GM19035 (cell line): ENCODE data around the gene MMP28.
A peak's percentile ranks its signal among the peaks of the same experiment; 100 is the strongest.
"Not testable (repeated sequence)": the region's sequence is repeated elsewhere in the genome, so short reads cannot be mapped to it uniquely, and the experiment has no call there.

Experiments used
- ATAC-seq: cut with Tn5 transposase; IDR thresholded peaks from one replicate; pipeline ENCODE4 v1.9.1; 2021; ENCODE audit not compliant: unreplicated experiment

The MMP28 gene

DNA sequence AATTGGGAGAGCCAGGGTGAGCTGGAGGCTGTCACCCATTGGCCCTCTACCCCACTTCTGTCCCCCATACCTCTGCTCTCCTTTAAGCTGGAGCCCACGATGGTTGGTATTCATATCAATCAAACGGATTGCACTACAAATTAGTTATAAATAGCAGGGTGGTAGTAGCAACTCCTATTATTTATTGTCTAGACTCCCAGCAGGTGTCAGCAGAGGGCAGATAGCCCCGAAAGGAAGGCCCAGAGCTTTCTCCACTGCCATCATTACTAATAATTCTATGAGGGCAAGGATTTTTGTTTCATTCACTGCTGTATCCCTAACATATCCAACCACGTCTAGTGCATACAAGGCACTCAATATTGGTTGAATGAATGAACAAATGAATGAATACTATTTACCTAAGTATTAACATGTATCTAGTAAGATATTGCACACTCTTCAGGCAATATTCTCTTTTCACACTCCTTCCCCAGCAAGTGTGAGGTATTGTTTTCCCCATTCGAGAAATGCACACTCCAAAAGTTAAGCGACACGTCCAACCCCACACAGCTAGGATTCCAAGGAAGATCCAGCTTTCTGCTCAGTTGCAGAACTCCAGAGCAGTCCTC, 28.4 kb downstream of the MMP28 start:
- ATAC-seq = no peak

- no peak for ATAC-seq
Observed at GRCh38 chr17:35766489-35766877, 29.0 kb downstream of the MMP28 start.

DNA sequence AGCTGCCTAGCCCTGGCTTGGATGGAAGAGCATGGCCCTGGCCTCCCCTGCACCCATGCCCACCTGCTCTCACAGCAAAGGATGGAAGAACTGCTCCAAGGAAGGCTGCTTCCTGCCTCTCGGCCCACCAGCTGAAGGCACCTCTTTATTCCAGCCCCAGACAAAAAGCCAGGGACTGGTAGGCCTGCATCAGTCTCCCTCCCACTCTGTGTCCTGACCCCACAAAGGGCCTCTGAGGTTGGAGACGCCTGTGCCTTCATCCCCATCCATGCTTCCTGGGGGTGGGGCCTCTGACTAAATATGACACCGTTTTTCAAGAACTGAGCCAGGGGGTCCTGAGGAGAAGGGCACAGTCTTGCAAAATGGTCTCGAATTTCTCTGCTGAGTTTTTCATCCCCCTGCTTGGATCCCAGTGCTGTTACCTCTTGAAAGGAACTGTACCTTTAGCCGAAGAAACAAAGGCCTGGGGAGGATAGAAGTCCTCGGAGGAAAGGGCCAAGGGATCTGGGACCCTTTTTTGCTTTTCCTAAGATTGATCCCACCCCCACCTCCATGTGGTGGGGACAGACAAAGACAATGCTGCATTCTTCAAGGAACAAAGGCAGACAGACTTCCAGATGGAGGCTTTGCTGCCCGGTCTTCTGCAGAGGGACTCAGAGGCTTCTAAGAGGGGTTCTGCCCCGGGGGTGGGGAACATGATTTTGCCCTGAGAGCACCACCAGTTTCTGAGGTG, 29.5 kb downstream of the MMP28 start:
- no peak for ATAC-seq

DNA sequence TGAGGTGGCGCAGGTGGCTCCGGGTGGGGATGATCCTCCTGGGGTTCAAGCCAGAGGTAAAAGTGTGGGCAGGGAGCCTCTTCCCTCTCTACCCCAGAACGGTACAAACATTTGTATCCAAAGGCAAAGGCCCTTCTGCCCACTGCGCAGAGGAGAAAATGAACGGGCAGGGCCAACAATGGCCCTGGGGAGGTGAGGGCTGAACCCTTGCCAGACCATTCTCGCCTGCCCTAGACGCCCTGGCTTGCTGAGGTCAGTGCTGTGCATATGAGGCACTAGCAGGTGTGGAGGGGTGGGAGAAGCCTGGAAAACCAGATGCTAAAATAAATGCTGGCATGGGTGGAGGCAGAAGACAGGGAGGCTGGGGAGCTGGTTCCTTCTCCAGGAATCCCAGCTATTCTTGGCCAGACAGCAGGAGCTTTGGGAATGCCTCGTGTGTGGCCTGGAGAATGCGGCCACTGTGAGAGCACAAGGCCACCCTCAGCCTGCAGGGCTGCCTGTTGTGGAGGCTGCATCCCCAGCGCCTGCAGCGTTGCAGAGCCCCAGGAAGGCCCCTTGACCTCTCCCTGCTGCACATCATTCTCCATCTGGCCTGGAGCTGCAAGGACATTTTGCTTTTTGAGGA, 30.2 kb downstream of the MMP28 start:
- ATAC-seq = no peak

DNA sequence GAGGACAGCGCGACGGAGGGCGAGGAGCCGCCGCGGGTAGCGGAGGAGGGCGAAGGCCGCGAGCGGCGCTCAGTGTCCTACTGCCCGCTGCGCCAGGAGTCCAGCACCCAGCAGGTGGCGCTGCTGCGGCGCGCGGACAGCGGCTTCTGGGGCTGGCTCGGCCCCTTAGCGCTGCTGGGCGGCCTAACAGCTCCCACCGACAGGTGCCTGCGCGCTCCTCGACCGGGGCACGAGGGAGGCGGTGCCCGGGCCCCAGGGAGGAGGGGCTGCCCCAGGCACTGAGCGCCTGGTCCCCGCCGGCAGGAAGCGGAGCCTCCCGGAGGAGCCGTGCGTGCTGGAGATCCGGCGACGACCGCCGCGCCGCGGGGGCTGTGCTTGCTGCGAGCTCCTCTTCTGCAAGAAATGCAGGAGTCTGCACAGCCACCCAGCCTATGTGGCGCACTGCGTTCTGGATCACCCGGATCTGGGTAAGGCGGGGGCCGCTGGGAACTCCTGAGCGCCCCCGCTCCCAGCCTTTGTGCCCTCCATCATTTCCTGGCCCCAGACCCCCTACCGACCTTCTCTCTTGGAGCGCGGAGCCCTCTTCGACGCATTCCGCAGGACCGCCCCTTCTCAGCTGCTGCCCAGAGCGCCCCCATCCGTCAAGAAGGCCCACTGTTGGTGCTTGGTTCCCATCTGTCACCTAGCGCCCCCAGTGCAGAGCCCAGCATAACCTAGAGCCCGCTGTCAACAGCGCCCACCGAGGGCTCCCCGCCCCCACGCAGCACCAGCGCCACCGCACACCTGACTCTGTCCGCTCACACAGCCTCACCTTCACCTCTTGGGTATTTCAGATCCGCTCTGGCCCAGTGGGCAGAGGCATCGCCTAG, 31.1 kb downstream of the MMP28 start:
- peak; percentile 82 for ATAC-seq

DNA sequence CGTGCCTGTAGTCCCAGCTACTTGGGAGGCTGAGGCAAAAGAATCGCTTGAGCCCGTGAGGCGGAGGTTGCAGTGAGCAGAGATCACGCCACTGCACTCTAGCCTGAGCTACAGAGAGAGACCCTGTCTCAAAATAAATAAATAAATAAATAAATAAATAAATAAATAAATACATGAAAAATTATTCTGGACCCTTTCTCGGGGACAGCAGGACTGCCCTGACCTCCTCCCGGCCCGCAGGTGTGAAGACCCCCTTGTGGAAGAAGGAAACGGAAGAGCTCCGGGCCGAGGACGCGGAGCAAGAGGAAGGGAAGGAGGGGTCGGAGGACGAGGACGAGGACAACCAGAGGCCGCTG, 31.7 kb downstream of the MMP28 start:
- ATAC-seq = no peak

GRCh38 chr17:35761601-35762000, 33.8 kb downstream of the MMP28 start:
- no peak for ATAC-seq

GRCh38 chr17:35760587-35760986, 34.9 kb downstream of the MMP28 start, which contains the start of gene C17orf50:
Gene C17orf50, plus strand, starts transcription at chr17:35760887. Its CDS starts 55 bp downstream, at chr17:35760942.
- ATAC-seq = no peak

DNA sequence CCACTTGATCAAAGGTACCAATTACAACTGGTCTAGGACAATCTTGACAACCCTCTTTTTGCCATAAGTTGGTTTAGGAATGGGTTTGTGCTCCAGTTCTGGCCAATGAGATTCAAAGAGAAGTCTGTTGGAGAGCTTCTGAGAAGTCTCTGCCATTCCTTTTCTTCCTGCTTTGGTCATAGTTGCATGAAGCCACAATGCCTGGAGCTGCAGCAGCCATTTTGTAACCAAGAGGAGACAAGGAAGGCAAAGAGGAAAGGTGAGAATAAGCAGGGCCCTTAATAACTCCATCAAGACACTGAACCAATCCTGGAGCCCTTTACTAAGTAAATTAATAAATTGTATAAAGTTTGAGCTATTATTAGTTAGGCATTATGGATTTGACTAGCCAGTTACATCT, 38.2 kb downstream of the MMP28 start:
- no peak for ATAC-seq

GRCh38 chr17:35752945-35753764, 42.3 kb downstream of the MMP28 start, which contains the start of gene GAS2L2:
Gene GAS2L2, minus strand, starts transcription at chr17:35753239. Its CDS starts 389 bp downstream, at chr17:35752850.
- no peak for ATAC-seq

GRCh38 chr17:35752471-35752870, 43.0 kb downstream of the MMP28 start:
- no peak for ATAC-seq

GRCh38 chr17:35751541-35751940, 43.9 kb downstream of the MMP28 start:
- ATAC-seq = not testable (repeated sequence)

DNA sequence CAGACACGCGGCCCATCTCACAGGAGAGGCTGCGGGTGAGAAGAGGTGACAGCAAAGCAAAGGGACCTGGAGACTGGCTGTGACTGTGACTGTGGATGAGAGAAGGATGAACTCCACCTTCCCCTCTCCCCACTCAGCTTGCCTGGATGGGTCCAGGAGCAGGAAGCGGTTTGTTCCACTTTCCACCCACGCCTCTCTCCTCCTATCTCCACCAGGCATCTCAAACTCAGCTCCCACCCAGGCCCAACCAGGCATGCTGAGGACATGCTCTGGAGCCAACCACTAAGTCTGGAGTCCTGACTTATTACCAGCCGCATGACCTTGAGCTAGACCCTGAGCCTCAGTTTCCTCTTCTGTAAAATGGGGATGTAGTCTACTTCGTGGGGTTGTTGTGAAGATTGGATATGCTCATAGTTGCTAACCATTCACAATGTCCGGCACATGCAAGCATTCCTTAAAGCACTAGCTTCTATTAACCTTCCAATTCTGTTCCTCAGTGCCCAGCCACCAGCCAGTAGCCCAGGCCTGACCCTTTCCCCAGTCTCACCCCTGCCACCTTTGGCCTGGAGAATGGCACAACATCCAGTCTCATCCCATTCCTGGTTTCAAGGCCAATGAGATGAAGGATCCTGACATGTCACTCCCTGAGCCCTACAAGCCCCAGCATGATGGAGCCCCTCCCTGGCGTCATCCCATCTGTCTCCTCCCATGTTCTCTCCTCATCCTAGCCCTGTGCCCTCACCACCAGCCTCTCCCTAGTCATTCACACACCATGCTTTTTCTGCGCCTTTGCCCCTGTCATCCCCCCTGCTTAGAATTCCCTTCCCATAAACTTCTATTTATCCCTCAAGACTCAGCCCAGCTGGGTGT, 44.7 kb downstream of the MMP28 start:
- no peak for ATAC-seq

- ATAC-seq = no peak
Observed at GRCh38 chr17:35749560-35750412, 45.7 kb downstream of the MMP28 start.

GRCh38 chr17:35748979-35749378, 46.5 kb downstream of the MMP28 start:
- no peak for ATAC-seq

DNA sequence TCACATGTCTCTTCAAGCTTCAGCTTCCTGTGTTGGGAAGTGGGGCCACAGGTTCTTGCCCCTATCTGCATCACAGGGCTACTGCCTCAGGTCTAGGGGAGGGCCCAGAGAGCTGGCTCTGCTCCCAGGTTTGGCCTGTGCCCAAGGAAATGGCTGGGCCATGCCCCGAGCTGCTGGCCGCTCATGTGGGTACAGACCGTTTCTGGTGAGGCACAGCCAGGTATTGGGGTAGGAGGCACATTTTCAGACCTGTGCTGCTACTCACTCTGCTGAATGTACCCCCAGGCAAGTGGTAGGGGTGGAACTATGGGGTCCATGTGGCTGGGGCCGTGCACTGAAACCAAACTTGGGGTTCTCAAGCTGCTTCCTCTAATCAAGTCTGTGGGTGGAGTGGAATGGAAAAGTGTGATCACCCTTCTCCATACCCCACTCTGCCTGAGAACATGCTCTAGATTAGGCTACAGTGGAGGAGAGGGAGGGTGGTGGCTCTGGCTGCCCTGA, 47.0 kb downstream of the MMP28 start:
- ATAC-seq = no peak

DNA sequence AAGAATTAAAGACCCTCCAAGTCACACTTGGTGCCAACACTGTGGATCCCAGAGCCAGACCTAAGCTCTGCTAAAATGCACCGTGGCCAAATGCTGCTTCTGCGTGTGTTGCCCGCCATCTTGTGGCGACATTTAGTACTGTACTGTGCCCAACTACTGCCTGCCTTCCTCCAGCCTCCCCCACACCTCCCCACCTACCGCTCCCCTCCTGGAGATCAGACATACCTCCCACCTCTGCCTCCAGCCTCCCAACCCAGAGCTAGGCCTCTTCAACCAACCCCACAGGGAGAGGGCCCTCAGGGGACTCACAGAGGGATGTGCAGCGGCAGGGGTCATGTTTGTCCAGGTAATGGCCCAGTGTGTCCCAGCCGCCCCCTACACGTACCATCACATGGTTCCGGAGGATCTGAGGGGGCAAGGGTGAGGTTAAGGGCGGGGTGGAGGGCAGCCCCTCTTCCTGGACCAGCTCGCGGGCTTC, 47.9 kb downstream of the MMP28 start:
- no peak for ATAC-seq

DNA sequence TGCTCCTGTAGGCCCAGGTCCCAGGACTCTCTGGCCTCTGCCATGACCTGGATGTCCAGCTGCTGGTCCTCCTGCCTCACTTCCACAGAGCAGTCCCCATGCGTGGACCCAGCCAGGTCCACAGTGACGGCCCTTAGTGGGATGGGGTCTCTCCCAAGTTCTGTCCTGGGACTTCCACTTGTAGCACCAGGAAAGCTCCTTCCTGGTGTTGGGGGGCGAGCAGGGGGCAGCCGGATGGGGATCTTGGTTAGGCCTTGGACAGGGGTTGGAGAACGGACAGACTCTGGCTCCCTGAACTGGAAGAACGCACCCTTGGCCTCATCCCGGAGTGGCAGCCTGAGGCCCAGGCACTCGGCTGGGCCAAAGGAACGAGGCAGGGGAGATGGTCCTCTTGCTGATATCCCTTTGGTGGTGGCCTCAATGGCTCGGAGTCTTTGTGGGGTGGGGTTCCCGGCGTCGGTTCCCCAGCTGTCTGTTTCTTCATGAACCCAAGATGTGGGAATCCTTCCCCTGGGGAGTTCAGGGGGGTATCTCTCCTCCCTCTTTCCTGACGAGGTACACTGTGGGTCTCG, 49.6 kb downstream of the MMP28 start:
- ATAC-seq = no peak
